Activated CD4-positive, alpha-beta T cell treated with anti-CD3 and anti-CD28 coated beads, Interleukin-2, amount 50 U/mL, for 48 hours (primary cell): Measurements from ENCODE around the gene PRDM16.

Source experiments
- DNase-seq, 2 experiments: peaks; one replicate each; pipeline ENCODE4 v3.0.0-alpha.2; 2020

Gene PRDM16

GRCh38 chr1:3033040-3033789, 35.8 kb upstream of the PRDM16 start:
- DNase-seq, result no peak

GRCh38 chr1:3033790-3034090, 35.3 kb upstream of the PRDM16 start:
- DNase-seq, result no peak

- DNase-seq, result no peak
Measured at GRCh38 chr1:3034162-3034561, 34.8 kb upstream of the PRDM16 start.

DNA sequence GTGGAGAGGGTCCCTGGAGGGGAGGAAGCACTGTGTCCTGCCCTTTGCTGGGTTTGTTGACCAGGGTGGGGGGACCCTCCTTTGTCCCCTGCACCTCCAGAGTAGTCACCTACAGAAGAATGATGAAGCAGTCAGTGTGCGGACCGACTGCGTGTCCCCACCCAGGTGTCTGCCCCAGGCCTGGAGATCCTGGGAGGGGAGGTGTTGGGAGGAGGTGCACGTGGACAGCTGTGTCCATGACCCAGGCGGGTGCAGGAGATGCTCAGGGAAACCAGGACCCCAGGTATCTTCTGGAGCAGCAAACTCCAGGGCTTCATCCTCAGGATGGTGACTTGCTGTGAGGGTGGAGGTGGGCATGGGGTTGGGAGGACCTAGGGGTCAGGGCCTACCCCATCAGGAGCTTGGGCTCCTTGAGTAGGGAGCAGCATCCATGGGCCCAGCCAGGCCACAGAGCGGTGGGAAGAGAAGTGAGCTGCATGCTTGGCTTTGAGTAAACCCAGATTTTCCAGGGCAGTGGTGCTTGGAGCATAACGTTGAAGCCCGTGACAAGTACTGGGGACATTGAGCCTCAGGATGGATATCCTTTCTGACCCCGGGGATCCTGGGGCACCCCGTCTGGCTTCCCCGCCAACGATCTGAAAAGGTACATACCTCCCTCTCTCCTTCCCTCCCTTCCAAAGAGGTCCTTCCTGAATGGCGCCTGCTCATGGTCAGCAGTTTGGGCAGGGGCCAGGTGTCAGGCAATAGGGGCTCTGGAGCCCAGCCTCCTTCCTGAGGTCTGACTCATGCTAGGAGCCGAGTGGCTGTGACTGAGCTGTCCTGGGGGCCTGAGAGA, 34.1 kb upstream of the PRDM16 start:
- DNase-seq, result no peak

DNA sequence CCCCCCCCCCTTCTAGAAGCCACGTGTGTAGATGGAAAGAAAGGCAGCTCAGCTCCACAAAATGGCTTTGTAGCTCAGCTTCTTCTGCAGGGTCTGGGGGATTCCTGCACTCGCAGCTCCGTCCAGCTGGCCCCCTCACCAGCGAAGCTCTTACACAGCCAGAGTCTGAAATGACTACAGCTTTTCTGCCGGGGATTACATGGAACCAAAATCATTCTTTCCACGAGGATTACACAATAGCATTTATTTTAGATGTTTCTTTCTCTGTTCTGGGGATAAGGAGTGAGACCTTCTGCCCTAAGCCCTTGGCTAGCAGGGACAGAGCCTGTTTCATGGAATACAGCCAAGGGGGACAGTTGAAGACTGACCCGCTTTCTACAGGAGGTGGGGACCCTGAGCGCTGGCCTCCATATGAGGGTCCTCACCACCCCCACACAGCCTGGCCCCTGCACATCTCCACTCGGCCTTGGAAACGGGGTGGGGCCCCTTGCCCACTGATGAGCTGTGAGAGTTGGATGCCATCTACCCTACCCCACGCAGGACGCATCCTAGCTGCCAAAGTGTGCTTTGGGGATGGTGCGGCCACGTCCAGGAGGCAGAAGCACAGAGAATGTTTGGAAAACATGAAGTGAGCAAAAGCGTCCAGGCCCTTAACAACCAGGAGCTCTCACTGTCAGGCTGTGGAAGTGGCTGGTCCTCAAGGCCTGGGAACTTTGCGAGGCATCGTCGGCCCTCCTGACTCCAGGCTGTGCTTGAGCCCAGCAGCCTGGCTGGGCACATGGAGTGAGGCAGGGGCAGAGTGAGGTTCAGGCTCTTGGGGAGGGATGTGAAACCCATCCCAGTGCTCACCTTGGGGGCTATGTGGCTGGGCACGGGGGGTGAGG, 33.2 kb upstream of the PRDM16 start:
- no peak for DNase-seq

GRCh38 chr1:3036447-3037280, 32.3 kb upstream of the PRDM16 start:
- no peak for DNase-seq

- no peak for DNase-seq
Measured at GRCh38 chr1:3037281-3038040, 31.5 kb upstream of the PRDM16 start.

DNA sequence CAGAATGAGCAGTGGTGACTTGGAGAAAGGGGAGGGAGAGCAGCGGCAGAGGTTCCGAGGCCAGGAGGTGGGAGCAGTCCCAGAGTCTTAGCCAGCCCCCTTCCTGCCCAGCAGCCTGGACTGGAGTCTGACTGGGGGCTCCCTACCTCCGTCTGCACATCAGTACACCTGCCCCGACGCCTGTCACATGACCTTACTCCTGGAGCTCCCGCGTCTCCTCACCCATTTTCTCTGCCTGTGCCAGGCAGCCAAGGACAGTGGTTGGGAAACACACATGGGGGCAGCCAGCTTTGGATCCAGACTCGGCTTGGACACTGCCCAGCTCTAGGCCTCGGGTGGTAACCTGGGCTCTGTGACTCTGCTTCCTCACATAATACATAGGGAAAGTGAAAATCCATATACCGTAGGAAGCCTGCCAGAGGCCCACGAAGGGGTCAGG, 30.9 kb upstream of the PRDM16 start:
- DNase-seq, result no peak

GRCh38 chr1:3038571-3039181, 30.3 kb upstream of the PRDM16 start:
- no peak for DNase-seq

- no peak for DNase-seq
Measured at GRCh38 chr1:3040004-3040403, 29.0 kb upstream of the PRDM16 start.

GRCh38 chr1:3042481-3042880, 26.5 kb upstream of the PRDM16 start:
- no peak for DNase-seq

- no peak for DNase-seq
Measured at GRCh38 chr1:3049164-3049563, 19.8 kb upstream of the PRDM16 start.

GRCh38 chr1:3049905-3050304, 19.1 kb upstream of the PRDM16 start:
- DNase-seq, result no peak

- DNase-seq, result no peak
Measured at GRCh38 chr1:3050603-3051002, 18.4 kb upstream of the PRDM16 start.

- no peak for DNase-seq
Measured at GRCh38 chr1:3051270-3052268, 17.4 kb upstream of the PRDM16 start.

DNA sequence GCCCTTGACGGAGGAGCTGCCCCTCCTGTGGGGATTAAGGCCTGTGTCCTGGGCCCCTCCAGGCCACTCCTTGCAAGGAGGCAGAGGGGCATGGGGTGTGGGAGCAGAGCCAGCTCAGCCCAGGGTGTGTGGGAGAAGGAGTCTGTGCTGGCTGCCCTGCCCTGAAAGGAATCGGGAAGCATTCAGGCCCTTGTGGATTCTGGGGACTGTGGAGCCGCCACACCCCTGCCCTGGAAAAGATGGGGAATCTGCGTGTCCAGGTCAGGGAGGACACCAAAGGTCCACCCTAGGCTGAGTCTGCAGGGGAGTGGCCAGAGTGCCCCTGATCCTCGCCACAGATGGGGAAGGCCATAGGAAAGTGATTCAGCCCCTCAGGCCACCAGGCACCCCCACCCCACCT, 16.5 kb upstream of the PRDM16 start:
- DNase-seq, result no peak

GRCh38 chr1:3053366-3053980, 15.5 kb upstream of the PRDM16 start:
- DNase-seq, result no peak

DNA sequence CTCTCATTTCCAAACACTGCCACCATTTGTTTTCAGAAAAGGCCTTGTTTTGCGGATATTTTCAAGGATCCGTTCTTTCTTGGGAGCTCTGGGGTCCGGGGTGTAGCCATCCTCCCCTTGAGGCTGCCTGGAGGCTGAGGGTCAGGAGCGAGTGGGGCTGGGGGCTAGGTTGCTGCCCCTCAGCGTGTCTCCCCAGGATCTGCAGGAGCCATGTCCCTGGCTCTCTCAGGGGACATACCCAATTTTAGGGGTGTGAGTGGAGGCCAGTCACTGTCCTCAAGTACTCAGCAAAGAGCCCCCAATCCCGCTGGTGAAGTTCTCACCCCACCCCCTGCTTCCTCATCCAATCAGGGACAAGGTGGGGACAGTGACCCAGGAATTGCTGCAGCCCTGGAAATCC, 15.0 kb upstream of the PRDM16 start:
- no peak for DNase-seq

DNA sequence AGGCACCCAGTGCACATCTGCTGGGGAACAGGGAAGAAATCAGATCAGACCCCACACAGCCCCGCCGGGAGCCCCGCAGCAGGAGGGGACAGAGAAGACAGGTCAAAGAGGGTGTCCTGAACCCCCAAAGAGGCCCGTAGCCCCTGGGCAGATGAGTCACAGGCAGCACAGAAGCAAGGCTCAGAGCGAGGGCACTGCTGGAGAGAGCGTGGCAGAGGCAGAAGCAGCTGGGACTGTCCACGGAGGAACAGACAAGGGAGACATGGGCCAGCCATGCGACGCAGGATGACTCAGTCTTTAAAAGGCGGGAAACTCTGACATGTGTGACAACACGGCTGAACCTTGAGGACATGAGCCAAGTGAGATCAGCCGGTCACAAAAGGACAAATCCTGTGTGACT, 14.5 kb upstream of the PRDM16 start:
- DNase-seq, result no peak

DNA sequence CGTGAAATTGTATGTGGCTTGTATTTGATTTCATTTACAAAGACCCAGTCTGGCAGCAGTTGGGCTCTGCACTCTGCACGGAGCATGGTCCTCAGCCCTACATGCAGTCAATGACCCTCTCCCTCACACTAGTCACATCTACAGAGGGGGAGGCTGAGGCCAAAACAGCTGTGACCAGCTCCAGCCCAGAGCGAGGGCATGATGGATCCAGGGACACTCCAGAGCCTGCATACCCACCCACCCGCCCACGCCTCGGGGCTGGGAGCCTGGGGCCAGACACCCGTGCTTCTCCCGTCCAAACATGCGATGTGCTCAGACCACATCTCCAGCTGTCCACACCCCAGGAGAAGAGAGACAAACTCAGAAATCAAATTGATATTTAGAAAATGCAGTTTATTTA, 14.0 kb upstream of the PRDM16 start:
- no peak for DNase-seq
